ENCODE results near the gene LSM14B.
A peak's percentile ranks its signal among the peaks of the same experiment; 100 is the strongest.

LSM14B gene

DNA sequence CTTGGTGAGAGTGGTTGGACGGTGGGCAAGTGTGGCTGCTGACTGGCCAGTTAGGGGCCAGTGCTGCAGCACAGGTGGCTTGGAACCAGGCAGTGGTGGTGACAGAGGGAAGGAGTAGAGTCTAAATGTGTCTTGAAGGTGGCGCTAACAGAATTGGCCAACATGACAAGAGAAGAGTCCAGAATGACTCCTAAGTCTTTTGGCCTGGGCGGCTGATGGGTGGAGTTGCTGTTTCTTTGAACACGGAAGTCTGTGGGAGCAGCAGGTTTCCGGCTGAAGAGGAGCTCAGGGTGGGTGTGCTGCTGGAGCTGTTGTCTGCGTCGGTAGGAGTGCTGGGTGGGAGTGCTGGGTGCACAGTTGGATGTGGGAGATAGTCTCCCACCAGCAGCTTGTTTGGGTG lies 10.1 kb downstream of the LSM14B start:
- DNase-seq (ENCODE audit: low spot score): no peak

DNA sequence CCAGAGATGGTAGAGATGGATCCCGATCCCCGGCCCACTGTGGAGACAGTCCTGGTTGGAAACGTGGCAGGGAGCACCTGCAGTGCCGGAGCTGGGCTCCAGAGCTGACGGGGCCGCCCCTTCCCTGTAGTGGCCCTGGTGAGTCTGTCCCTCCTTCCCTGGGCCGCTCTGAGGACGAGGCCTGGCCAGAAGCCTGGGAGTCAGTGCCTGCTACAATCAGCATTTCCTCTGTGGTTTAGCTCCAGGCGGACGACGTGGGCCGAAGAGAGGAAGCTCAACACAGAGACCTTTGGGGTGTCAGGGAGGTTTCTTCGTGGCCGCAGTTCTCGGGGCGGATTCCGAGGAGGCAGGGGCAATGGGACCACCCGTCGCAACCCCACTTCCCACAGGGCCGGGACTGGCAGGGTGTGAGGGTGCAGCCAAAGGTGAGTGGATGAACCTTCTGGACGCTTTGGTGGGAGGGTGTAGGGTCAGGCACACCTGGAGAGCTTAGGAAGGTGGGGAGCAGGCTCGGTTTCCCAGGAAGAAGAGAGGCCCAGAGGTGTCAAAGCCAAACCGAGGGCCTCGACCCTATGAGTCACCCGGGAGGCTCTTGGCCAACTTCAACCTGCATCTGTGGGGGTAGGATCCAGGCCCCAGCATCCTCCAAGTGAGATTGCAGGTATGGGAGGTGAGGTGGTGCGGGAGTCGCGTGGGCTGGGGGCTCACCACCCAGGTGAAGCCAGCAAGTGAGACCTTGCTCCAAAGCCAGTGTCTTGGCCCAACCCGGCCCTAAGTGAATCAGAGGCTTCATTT lies 11.0 kb downstream of the LSM14B start:
- no peak for DNase-seq (ENCODE audit: low spot score)

DNA sequence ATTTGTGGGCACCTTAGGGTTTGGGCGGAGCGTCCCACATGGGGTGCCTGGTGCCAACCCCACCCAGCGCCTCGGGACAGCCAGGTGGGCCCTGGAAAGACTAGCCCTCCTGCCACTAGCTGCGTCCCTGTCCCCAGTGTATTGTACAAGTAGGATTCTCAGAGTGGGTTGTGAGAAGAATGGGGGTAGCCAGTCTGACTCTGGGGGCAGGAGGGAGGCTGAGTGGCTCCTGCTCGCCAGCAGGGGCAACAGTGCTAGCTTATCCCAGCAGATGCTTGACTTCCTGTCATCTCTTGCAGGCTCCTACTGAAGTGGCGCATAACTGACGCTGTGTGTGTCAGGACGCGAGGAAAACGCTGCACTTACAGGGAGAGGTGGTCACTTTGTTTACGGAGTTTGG lies 11.6 kb downstream of the LSM14B start:
- no peak for DNase-seq (ENCODE audit: low spot score)

DNA sequence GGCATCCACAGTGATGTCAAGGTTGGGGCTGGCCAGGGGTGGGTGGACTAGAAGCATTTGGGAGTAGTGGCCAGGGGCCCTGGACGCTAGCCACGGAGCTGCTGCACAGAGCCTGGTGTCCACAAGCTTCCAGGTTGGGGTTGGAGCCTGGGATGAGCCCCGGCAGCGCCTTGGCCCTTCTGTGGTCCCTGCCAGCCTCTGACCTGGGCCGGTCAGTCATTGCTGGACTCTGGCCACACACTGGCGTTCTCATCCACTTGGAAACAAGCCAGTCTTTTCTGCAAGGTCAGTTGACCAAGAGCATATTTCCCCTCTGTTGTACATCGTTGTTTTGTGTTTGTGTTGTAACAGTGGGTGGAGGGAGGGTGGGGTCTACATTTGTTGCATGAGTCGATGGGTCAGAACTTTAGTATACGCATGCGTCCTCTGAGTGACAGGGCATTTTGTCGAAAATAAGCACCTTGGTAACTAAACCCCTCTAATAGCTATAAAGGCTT lies 12.5 kb downstream of the LSM14B start:
- no peak for DNase-seq (ENCODE audit: low spot score)

DNA sequence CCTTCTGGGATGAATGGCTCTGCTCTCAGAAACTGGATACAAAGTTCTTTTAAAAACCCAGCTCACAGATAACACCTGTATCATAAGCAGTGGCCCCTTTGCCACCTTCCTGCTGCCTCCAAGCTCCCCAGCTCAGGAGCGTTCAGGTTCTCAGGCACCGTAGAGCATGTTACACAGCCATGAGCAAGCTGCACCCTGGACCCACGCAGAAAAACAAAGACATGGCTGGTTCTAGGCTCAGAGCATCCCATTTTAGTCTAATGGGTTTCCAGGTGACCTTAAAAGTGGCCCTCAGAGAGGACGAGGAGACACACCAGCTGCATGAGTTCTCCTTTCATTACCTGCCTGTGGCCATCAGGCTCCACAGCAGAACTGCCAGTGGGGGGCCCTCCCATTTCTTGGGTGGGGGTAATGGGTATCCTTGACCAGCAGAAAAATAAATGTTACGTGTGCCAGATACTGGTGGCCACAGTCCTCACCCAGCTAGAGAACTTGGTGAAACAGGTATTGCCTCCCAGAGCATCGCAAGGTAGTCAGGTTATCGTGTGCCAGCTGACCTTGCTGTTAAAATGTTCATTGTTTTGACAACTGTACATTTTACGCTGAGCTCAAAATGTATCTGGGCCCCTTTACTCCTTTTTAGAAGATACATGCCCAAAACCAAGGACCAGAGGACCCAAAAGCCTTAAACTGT lies 13.4 kb downstream of the LSM14B start:
- DNase-seq (ENCODE audit: low spot score): no peak

DNA sequence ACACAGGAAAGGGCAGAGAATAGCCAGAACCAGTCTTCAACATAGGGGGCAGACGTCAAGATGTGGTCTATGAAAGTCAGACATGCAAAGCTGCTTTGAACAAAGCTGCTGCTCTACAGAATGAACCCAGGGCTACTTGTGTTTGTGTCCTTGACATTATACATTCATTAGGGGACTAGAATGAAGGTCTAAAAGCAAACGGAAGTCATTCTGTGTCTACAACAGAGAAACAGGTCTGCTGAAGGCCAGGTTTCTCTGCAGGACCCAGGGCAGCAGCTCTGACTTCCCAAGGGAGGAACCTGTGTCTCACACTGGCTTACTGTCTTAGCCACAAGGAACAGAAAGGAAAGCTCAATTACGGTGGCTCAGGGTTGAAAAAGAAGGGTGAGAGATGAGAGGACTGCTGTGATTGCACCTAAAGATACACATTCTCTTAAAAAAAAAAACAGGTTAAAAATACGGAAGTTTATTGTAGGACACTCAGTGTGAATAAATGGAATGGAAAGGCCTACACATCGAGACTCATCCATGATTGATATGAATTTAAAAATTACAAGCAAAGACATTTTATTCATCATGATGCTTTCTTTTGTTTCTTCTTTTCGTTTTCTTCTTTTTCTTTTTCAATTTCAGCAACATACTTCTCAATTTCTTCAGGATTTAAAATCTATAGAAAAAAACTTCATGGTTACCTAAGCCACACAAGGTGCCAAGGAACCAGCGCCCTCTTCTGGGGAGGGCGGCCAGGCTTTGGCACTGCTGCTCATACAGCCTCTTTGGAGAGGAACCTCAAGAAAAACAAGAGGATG lies 14.2 kb downstream of the LSM14B start:
- DNase-seq (ENCODE audit: low spot score): peak; percentile 60

DNA sequence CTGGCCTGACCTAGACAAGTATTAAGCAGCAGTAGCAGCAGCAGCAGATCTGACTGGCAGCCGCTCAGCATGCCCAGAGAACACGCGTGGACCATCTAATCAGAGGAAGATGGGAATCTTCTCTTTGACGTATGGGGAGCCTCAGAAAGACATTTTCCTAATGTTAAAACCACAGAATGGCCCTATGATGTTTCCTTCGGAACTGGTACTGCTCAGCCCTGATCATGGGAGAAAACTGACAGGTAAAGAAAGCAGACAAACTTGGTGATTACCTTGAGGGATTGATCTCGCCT lies 14.8 kb downstream of the LSM14B start:
- no peak for DNase-seq (ENCODE audit: low spot score)

DNA sequence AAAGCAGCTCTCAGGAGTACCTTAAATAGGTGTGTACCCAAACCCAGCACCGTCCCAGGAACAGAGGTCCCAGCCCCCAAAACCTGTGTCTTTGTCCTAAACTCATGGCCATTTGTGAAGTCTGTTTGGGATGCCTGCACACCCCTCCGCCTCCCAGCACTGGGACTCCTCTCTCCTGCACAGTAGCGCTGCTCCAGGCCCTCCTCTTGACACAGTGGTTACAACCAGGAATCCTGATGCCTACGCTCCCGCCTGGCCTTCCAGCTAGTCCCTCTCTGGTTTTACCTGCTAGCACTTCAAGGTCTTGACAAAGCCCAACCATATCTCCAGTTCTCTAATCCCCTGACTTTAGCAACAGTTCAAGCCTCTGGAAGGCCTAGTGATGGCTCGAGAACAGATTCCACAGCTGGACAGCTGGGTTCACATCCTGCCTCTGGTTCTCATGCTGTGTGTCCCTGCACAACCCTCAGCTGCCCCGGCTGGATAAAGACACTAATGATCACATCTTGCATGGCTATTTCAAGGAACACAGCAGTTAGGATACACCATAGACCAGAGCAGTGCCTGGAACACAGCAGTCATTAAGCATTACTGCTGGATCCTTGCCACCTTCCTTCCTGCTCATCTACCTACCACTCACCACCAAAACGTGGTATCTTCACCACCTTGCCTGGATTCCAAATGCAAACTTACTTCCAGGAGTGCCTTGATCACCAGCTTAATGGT lies 15.4 kb downstream of the LSM14B start:
- no peak for DNase-seq (ENCODE audit: low spot score)

DNA sequence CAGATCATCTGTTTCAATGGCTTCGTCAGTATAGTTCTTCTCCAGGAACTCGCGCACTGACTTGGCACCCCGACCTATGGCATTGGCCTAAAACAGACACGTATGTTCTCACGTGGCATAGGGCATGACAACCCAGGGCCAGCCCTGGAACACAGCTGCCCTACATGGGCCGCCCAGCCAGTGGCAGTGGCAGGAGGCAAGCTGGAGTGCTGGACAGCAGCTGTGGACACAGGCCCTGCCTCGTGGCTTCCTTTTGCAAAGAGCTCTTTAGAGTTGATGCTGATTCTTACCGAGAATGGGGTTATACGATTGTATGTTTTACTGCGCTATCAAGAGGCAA lies 15.9 kb downstream of the LSM14B start:
- DNase-seq (ENCODE audit: low spot score): no peak

DNA sequence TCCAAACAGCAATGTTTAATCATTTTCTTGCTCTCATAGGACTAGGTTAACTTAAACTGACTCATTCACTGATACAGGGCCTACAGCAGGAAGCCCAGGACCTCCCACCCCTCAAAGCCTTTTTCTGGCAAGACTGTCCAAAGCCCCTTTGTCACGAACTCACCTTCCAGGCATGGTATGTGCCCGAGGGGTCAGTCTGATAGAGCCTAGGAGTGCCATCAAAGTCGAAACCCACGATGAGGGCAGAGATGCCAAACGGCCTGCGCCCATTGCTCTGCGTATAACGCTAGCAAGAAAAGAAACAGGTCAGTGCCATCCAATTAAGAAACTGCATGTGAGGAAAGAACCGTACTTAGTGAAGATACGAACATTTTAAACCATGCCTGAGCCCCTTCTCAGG lies 16.6 kb downstream of the LSM14B start:
- no peak for DNase-seq (ENCODE audit: low spot score)

DNA sequence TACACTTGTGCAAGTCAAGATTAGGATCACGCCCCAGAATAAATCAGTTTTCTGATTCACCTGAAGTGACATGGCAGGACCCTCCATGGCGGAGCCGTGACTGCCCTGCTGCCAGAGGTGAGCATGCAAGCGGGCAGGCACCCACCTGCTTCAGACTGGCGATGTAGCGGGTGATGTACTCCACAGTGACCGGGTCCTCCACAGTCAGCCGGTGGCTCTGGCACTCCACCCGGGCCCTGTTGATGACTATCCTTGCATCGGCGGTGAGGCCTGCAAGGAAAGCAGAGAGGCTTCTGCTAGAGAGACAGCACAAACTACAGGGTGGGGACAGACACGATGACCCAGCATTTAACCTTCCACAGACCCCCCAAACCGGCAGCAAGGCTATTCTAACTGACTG lies 17.4 kb downstream of the LSM14B start:
- DNase-seq (ENCODE audit: low spot score): no peak

DNA sequence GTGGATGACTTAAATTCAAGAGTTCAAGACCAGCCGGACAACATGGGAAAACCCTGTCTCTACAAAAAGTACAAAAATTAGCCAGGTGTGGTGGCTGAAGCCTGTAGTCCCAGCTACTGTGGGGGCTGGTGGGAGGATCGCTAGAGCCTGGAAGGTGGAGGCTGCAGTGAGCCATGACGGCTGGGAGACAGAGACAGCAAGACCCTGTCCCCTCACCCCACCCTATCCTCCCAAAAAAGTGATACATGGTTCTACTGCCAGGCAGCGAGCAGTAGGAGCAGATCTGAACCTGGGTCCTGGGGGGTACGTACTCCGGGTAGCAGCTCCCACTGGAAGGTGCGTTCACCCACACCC lies 18.7 kb downstream of the LSM14B start:
- no peak for DNase-seq (ENCODE audit: low spot score)

DNA sequence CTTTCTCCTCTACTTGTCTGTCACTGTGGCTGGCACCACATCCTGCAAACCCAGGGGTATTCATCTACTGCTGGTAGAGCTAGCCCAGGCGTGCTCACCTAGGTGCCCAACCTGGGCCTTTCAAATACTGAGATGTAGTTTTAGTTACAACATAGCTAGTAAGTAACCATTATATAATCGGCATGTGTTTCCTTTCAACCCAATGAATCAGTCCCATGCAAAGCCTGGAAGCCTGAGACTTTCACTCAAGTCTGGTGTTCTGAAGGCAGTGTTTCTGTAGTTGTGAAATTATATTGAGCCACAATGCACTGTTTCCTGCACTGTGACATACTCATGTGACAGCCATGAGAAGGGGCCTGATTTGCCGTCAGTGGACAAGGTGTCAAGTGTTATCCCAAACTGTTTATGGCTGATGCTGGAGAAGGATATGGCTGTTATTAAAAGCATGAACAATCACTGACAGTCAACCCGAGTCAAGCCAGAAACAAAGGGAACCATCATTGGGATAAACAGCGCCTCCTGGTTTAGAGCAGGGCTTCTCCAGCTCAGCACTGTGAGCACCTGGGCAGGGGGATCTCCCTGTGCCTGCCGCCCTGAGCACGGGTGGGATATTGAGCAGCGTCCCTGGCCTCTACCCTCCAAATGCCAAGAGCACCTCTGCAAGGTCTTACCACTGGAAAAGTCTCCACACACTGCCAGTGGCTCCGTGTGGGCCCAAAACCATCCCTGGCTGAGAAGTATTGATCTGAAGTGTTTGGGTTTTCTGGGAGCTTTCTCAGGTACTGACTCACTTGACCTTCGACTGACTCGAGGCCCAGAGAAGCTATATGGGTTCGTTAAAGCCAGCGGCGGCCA lies 19.3 kb downstream of the LSM14B start:
- peak; percentile 39 for DNase-seq (ENCODE audit: low spot score)

DNA sequence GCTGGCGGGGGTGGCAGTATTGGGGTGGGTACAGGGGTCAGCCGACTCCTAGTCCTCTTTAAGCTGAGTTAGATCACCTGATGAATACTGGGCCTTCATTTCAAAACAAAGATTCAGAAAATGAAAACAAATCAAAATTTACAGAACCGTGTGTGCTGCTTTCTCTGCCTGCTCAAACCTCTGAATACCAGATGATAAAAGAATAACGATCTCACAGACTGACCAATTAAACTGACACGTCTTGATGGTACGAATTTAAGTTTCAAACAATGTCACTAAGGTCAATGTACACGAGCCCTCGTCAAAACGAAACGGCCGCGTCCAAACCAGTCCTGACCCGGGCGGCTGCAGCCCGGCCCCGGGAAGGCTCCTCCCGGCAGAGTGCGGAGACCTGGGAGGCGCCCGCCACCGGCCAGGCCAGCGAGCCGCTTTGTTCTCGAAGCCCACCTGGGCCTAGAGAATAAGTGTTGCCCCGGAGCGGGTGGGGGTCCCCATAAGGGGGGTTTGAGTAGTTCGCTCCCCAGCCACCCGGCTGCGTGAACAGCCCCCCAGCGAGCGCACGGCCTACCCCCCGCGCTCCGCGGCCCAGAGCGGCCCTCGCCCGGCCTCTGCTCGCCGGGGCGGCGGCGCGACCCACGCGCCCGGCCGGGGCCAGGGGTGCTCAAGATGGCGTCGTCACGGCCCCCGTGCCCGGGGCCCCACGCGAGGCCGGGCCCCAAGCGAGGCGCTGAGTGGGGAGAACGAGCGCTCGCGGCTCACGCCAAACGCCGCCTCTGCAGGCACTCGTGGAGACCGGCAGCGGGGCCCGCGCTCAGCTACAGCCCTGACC lies 20.2 kb downstream of the LSM14B start:
- no peak for DNase-seq (ENCODE audit: low spot score)

DNA sequence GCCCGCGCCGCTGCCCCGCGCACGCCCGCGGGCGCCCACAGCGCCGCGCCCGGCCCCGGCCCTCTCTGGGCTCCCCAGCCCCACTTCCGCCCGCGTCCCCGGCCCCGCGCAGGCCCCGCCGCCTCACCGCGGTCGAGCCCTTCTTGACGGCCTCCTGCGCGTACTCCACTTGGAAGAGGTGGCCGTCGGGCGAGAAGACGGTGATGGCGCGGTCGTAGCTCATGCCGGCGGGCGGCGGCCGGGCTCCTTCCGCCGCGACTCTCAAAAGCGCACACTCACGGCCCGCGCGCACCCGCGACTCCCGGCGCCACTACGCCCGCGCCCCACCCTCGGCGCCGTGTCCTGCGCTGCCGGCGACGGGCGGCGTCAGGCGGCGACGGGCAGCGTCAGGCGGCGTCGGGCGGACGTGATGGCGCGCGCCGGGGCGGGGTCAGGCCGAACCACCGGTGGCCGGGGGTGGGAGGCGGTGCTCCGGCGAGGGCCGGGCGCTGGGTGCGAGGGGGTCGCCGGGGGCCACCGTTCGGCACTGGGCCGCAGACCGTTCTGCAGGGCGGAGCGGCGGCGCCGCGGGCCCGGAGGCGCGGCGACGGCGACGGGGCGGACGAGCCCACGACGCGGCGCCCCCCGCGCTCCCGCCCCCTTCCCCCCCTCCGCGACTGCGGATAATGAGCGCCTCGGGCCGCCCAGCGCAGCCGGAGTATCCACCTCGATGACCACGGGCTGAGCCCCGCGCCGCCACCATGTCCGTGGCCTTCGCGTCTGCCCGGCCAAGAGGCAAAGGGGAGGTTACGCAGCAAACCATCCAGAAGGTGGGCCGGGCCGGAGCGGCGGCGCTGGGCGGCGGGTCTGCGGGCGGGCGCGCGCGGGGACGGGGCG lies 21.0 kb downstream of the LSM14B start, which contains the start of the genes PSMA7 and SS18L1:
TSS of gene PSMA7 (minus strand) at position 314 of the 876 bp plus-strand sequence. CDS start at position 223, 91 bp downstream.
TSS of gene SS18L1 (plus strand) at position 689 of the 876 bp plus-strand sequence. CDS start at position 741, 52 bp downstream.
- peak; percentile 83 for DNase-seq (ENCODE audit: low spot score)

DNA sequence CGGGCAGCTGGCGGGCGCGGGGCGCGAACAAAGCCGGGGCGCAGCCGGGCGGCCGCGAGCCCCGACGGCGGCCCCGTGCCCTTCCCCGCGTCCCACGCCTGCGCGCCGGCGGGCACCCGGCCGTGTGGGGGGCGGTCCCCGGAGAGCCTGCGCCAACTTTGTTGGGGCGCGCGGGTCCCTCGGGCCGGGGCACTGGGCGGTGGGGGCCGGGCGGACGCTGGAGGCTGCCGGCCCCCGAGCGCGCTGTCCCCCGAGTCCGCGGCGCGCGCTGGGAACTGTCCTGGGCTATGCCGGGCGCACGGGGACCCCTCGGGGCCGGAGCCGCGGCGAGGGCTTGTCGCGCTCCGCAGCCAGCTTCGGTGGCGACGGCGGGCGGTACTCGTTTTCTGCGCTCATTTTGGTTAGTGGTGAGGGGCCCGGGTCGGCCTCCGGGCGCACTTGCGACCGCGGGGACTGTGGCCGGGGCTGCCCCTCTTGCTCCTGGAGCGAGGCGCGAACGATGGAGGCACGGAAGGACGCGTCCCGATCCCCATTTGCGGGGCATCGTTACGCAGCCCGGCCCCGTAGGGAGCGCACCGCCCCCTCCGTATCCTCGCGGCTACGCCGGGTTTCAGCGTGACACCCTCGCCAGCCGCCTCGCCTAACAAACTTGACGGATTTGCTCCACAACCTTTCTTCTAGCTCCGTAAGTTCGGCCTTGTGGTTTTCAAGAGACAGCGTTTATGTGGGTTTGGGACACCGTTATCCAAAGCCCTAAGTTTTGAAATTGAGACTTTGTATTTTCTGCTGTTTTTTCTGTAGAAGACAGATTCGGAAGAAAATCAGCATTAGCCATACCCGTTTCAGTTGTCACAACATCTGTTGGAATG lies 21.9 kb downstream of the LSM14B start:
- no peak for DNase-seq (ENCODE audit: low spot score)

DNA sequence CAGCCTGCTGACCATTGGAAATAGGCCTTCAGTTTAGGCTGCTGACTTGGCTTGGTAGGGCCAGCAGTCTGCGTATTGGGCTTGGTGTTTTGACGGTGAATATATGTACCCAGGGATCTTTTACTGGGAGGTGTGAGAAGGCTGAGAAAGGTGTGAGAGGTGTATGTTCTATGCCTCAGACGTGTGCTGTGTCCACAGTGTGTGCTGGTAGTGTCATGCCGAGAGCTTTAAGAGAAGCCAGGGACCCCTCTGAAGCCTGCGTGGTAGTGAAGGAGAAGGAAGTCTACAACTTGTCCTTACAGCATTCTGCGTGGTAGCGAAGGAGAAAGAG lies 23.4 kb downstream of the LSM14B start:
- DNase-seq (ENCODE audit: low spot score): no peak

DNA sequence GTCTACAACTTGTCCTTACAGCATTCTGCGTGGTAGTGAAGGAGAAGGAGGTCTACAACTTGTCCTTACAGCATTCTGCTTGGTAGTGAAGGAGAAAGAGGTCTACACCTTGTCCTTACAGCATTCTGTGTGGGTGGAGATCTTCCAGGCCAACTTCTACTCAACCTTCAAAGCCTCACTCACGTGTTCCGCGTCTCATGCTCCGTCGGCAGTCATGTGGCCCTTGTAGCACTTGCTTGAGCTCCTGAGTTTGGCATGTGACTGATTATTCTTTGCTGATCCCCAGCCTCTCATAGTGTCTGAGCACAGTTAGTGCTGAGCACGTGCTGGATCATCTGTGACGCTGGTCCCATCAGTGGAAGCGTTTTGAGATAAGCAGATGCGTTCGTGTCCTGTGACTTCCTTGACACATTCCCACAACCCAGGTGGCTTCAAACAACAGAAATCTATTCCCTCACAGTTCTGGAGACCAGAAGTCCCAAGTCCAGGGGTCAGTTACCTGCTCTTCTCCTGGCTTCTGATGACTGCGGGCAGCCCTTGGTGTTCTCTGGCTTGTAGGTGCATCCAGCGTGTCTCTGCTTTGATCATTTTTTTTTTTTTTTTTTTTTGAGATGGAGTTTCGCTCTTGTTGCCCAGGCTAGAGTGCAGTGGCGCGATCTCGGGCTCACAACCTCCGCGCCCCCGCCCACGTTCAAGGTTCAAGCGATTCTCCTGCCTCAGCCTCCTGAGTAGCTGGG lies 23.9 kb downstream of the LSM14B start:
- no peak for DNase-seq (ENCODE audit: low spot score)

All from pons (tissue), 1 donor.